WI38 (cell line): ENCODE measurements around the gene GPR183.

ENCODE experiments used
- H3K4me3 ChIP-seq: 2 replicates; pipeline ENCODE4 v1.5.1; 2011; ENCODE audit warnings: low read depth, mild to moderate bottlenecking, control low read depth, low read length
- CTCF ChIP-seq: IDR thresholded peaks from 2 replicates; pipeline ENCODE4 v1.5.1; 2012; ENCODE audit warnings: low read depth, mild to moderate bottlenecking, control low read depth, low read length

Gene GPR183

GRCh38 chr13:99294958-99295357, 12.2 kb downstream of the GPR183 start:
- H3K4me3 ChIP-seq: no peak overlapping the region
- no peak for TF ChIP-seq CTCF

- no peak overlapping the region for H3K4me3 ChIP-seq
- TF ChIP-seq CTCF: no peak
These were observed 13.0 kb downstream of the GPR183 start for GRCh38 chr13:99294198-99294597.

- no peak overlapping the region for H3K4me3 ChIP-seq
- TF ChIP-seq CTCF: no peak
These were observed 14.0 kb downstream of the GPR183 start for GRCh38 chr13:99293178-99293577.

GRCh38 chr13:99290894-99291293, 16.3 kb downstream of the GPR183 start:
- TF ChIP-seq CTCF: no peak
- no peak overlapping the region for H3K4me3 ChIP-seq

- no peak for TF ChIP-seq CTCF
- no peak overlapping the region for H3K4me3 ChIP-seq
These were observed 17.4 kb downstream of the GPR183 start for GRCh38 chr13:99289674-99290337.

- no peak for TF ChIP-seq CTCF
- H3K4me3 ChIP-seq: no peak overlapping the region
These were observed 17.9 kb downstream of the GPR183 start for GRCh38 chr13:99289271-99289670.

GRCh38 chr13:99288089-99288488, 19.1 kb downstream of the GPR183 start:
- TF ChIP-seq CTCF: no peak
- H3K4me3 ChIP-seq: no peak overlapping the region
